Posterior vena cava (tissue), 2 donors: Measurements from ENCODE around the gene TNIK. TPM values are rescaled to one million over a fixed set of nuclear protein-coding genes. Genes with fewer than 3 reads are reported as not detected.

Experiments
- DNase-seq: peaks from one replicate; pipeline ENCODE4 v3.0.0-alpha.2; 2020; ENCODE audit warnings: low spot score
- intact Hi-C, 2 donors: fragments of 100-400 bp; cut with DNase I; formaldehyde crosslinking; loops; one replicate each; pipeline versions ENCODE4 v1.14.1 to v1.14.2; 2022 to 2023
- total RNA-seq, 2 donors: library from RNA; stranded (reverse); fragmentation: NEBNext Ultra II Directional; extraction: Animal tissue kit (Norgen Biotek cat#: 25700); gene quantifications; one replicate each; pipeline ENCODE4 v1.2.1, GENCODE V29; 2021
- donor health status: DM: yes; HTN: yes; CAD: no.
- donor health status: DM: yes; HTN: yes; CAD: no.

Gene TNIK
- total RNA-seq, 2 donors from 2014 or later = 16.5 to 20.3 TPM

GRCh38 chr3:171476532-171477102 lies 16.4 kb upstream of the TNIK start:
- no peak for DNase-seq
- intact Hi-C loops = no loop called here

- no peak for DNase-seq
- intact Hi-C loops = no loop called here
Observed at GRCh38 chr3:171472552-171472951, 12.3 kb upstream of the TNIK start.

DNA sequence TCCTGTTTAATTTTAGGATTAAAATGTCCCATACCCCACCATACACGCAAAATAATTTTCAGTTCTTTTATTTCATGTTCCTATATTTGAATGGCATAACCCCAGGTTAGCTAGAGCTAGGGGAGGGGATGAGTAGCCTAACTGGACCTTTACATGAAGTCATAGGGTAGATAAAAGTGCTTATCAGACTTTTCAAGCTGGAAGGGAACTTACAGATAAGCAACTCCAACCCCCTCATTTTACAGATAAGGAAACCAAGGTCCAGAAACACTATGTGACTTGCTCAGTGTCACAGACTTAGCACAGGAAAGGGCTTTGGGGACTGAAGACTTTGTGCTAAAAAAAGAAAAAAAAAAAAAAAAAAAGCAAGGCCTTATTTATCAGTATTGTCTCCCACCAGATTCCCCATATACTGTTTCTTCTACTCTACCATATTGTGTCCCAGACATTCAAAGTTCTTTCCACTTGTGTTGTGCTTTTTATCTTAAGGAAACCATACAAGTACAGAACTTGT lies 10.6 kb upstream of the TNIK start:
- intact Hi-C loops = no loop called here
- DNase-seq = no peak

- DNase-seq = no peak
Observed at GRCh38 chr3:171469376-171469775, 9.2 kb upstream of the TNIK start.

GRCh38 chr3:171468296-171468906 lies 8.2 kb upstream of the TNIK start:
- intact Hi-C loops = no loop called here
- no peak for DNase-seq

More at GRCh38 chr3:171469376-171469775, 9.2 kb upstream of the TNIK start:
- intact Hi-C loops = no loop called here

GRCh38 chr3:171465763-171466162 lies 5.6 kb upstream of the TNIK start:
- intact Hi-C loops = no loop called here

DNA sequence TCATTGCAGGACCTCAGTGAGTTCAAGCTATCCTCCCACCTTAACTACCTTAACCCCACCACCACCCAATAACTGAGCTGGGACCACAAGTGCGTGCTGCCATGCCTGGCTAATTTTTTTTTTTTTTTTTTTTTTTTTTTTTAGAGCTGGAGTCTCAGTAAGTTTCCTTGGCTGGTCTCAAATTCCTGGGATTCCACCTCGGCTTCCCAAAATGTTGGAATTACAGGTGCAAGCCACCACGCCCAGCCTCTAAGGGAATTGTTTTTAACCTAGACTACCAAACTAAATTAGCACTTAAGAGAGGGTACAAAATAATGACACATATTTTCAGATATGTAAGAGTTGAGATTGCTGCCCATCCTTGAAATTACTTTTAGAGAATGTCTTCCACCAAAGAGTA lies 4.3 kb upstream of the TNIK start:
- intact Hi-C loops = no loop called here
- no peak for DNase-seq

More at GRCh38 chr3:171465763-171466162, 5.6 kb upstream of the TNIK start:
- no peak for DNase-seq

DNA sequence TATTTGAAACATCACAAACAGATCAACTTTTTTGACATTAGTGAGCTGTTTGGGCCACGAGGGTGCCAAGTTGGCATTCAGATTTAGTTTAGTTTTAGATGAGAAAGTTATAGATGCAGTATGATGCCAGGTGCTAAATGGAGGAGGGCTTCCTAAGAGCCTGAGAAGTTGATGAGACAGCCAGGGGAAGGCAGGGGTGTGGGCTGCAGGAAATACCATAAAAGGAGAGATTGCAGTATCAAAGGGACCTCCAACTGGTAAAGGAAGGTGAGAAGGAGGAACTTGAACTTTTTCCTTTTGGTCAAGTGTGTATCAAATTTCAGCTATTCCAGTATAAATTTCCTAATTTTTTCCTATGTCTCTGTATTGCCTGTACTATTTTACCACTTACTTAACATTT lies 2.0 kb upstream of the TNIK start:
- intact Hi-C loops = no loop called here
- DNase-seq = no peak

GRCh38 chr3:171461525-171461917 lies 1.3 kb upstream of the TNIK start:
- DNase-seq = no peak
- intact Hi-C loops = no loop called here

GRCh38 chr3:171460725-171461524 lies 720 bp upstream of the TNIK start:
- intact Hi-C loops = no loop called here
- peak; percentile 87 for DNase-seq

DNA sequence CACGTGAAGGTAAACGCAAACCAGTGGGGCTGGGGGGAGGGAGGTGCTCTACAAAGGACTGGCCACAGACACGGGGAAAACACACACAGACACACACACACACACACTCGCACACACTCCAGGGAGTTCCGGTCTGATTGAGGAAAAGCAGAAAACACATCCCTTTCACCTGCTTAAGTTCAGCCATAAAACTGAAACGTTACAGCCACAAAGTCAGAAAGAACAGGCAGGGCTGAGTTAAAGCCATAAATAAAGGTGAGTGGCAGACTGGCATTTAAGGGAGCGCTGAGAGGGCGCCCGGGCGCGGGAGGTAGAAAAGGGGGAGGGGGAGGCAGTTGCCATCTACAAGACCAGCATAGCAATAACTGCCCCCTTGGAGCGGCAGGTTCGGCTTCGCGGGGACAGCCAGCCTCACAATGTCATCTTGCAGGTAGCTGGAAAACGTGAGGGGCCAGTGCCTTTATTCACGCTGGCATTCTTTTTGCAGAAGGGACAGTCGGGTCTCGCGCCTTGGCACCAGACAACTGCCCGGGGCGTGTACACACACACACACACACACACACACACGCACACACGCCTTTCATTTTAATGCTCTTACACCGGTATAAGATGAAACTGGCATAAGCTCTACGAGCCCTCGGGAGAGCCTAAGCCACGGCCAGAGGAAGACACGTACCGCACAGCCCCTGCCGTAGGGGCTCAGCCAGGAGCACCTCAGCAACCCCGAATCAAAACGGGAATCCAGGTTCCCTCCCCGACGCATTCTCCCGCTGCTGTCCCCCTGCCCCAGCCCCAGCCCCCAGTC lies 866 bp downstream of the TNIK start:
- intact Hi-C loops = no loop called here

GRCh38 chr3:171458864-171459136 lies 1.4 kb downstream of the TNIK start:
- DNase-seq = no peak
- intact Hi-C loops = no loop called here

More for the DNA sequence above, 866 bp downstream of the TNIK start:
- DNase-seq = no peak

GRCh38 chr3:171458071-171458863 lies 1.9 kb downstream of the TNIK start:
- intact Hi-C loops = no loop called here
- no peak for DNase-seq

DNA sequence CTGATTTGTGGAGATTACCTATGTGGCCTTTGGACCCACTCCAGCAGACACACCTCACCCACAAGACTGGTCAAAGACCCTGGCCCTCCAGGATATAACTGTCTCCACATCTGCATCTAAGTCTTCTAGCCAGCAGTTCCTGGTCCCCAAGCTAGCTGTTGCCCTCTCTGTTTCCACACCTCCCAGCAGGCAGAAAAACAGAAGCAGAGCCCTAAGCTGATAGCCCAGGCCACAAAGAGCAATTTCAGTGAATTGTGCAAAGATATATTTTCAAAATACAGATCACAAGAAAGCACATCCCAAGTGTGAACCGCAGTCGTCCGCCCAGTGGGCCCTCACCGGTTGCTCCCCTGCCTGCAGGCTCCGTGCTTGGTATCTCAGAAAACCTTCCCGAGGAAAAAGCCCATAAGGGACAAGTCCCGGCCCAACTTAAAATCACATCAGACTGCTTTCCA lies 2.6 kb downstream of the TNIK start:
- intact Hi-C loops = no loop called here
- no peak for DNase-seq

- intact Hi-C loops = no loop called here
- DNase-seq = no peak
Observed at GRCh38 chr3:171456765-171457606, 3.2 kb downstream of the TNIK start.

DNA sequence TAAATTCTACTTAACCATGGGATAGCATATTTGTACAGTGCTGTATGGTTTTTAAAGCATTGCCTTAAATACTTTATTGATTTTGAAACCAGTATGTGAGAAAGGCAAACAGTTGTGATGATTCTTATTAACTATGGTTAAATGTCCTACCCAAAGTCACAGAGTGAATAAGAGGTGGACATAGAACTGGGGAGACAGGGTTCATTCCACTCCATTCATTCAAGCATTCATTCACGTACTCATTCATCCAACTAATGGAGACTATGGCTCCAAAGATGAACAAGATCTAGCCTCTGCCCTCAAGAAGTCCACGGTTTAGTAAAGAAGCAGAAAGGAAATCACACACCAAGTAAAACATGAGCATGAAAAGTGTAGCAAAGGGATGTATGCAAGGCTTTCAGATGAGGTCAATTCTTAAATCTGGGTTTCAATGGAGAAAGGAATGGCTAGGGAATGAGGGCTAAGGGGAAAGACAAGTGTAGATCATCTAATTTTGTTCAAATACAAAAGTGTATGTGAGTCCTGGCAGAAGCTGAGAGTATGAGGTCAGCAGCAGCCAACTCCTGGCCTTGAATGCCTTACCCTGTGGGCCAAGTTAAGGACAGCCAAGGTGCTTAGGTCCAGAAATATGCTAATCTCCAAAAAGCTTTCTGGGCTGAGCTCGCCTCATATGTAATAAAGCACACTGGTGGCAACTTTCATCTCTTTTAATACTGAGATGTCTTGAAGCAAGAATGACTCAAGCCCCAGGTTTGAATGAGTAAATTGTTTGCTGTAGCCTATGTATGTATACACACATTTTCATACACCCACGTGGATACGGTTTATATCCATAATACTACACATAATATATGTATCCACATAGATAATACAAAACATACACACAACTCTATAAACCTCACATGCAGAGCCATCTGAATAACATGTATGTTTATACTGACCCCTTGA lies 4.3 kb downstream of the TNIK start:
- intact Hi-C loops = no loop called here
- no peak for DNase-seq

GRCh38 chr3:171454041-171454440 lies 6.2 kb downstream of the TNIK start:
- intact Hi-C loops = no loop called here
- DNase-seq = no peak
